ENCODE results near the gene NPL.

The NPL gene

GRCh38 chr1:182778862-182779261, 10.7 kb upstream of the NPL start:
- DNase-seq: no peak

GRCh38 chr1:182779530-182779929, 10.0 kb upstream of the NPL start:
- DNase-seq: no peak

- peak in 11 of 14 donors; percentile 13 to 76 (median 50) for DNase-seq
Measured at GRCh38 chr1:182781841-182782586, 7.6 kb upstream of the NPL start.

GRCh38 chr1:182782587-182782913, 7.0 kb upstream of the NPL start:
- DNase-seq: no peak

- no peak for DNase-seq
Measured at GRCh38 chr1:182783068-182783467, 6.5 kb upstream of the NPL start.

GRCh38 chr1:182784556-182785171, 4.9 kb upstream of the NPL start:
- DNase-seq: peak in 1 of 14 donors; percentile 17

- no peak for DNase-seq
Measured at GRCh38 chr1:182785181-182785580, 4.4 kb upstream of the NPL start.

GRCh38 chr1:182786223-182786994, 3.2 kb upstream of the NPL start:
- DNase-seq: peak in 8 of 14 donors; percentile 2 to 48 (median 31)

- no peak for DNase-seq
Measured at GRCh38 chr1:182786995-182787324, 2.6 kb upstream of the NPL start.

- no peak for DNase-seq
Measured at GRCh38 chr1:182791281-182792179, 2.0 kb downstream of the NPL start.

GRCh38 chr1:182794091-182794490, 4.5 kb downstream of the NPL start:
- DNase-seq: no peak

- no peak for DNase-seq
Measured at GRCh38 chr1:182794676-182795201, 5.2 kb downstream of the NPL start.

GRCh38 chr1:182795563-182796228, 6.1 kb downstream of the NPL start:
- peak in 1 of 14 donors; percentile 19 for DNase-seq

GRCh38 chr1:182802006-182802803, 12.6 kb downstream of the NPL start:
- peak in 2 of 14 donors; percentile 20 to 24 for DNase-seq

- DNase-seq: no peak
Measured at GRCh38 chr1:182803846-182804245, 14.3 kb downstream of the NPL start.

- no peak for DNase-seq
Measured at GRCh38 chr1:182806015-182806678, 16.6 kb downstream of the NPL start.

- DNase-seq: no peak
Measured at GRCh38 chr1:182807907-182808306, 18.3 kb downstream of the NPL start.

GRCh38 chr1:182809414-182809957, 19.9 kb downstream of the NPL start:
- DNase-seq: no peak

GRCh38 chr1:182811975-182812722, 22.6 kb downstream of the NPL start:
- no peak for DNase-seq
